IMR-90 (cell line): Measurements from ENCODE around the gene DCTN2. TPM values are rescaled to one million over a fixed set of nuclear protein-coding genes. Genes with fewer than 3 reads are reported as not detected.

Source experiments
- ATAC-seq: fragments of 200-7000 bp; cut with Tn5 transposase; 2 replicates; pipeline ENCODE4 v1.9.1; 2020; ENCODE audit warnings: low read depth, mild to moderate bottlenecking, moderate library complexity
- BruUV-seq: library from RNA; stranded (reverse); fragments of 400-500 nt; replicated peaks from 2 replicates; lab custom pipeline; 2021; lab: Mats Ljungman, UMichigan
- CTCF ChIA-PET: fragments of 300-600 bp; formaldehyde crosslinking; extraction: SDS; loops from one replicate; lab custom pipeline; 2021; ENCODE audit warnings: antibody characterized with exemption; lab: Yijun Ruan, JAX
- POLR2A ChIA-PET: fragments of 300-600 bp; sonication (Branson Sonifier 250); formaldehyde crosslinking; loops from one replicate; lab custom pipeline; 2022; ENCODE audit warnings: antibody characterized with exemption; ENCODE audit not compliant: unreplicated experiment; lab: Charles Lee
- DNase-seq: peaks from one replicate; pipeline ENCODE4 v3.0.0; 2013
- H2AFZ ChIP-seq: replicated peaks from 2 replicates; pipeline ENCODE3; 2013; ENCODE audit warnings: low read length, mild to moderate bottlenecking; ENCODE audit not compliant: poor library complexity
- H2AK5ac ChIP-seq: 2 replicates; pipeline ENCODE4 v1.6.1; 2013; ENCODE audit warnings: low read depth, low read length, inconsistent platforms
- H2AK9ac ChIP-seq: replicated peaks from 2 replicates; pipeline ENCODE3; 2013; ENCODE audit warnings: mild to moderate bottlenecking, low read depth, low read length, moderate library complexity; ENCODE audit not compliant: poor library complexity
- H2BK120ac ChIP-seq: 2 replicates; pipeline ENCODE4 v1.6.1; 2013; ENCODE audit warnings: low read depth, low read length, inconsistent platforms
- H2BK15ac ChIP-seq: 3 replicates; pipeline ENCODE4 v1.6.1; 2013; ENCODE audit warnings: low read depth, low read length, inconsistent platforms
- H2BK20ac ChIP-seq: 2 replicates; pipeline ENCODE4 v1.6.1; 2013; ENCODE audit warnings: low read depth, mild to moderate bottlenecking, inconsistent platforms, low read length, moderate library complexity
- H2BK5ac ChIP-seq: 2 replicates; pipeline ENCODE4 v1.6.1; 2013; ENCODE audit warnings: mild to moderate bottlenecking, low read depth, low read length, inconsistent platforms; ENCODE audit not compliant: poor library complexity, severe bottlenecking
- H3K14ac ChIP-seq: replicated peaks from 2 replicates; pipeline ENCODE4 v1.6.1; 2013; ENCODE audit warnings: low read depth, low read length, inconsistent platforms
- H3K18ac ChIP-seq: 2 replicates; pipeline ENCODE4 v1.6.1; 2013; ENCODE audit warnings: low read depth, low read length, control low read depth
- H3K23ac ChIP-seq: 2 replicates; pipeline ENCODE4 v1.6.1; 2013; ENCODE audit warnings: low read depth, low read length, inconsistent platforms
- H3K27ac ChIP-seq: 2 replicates; pipeline ENCODE4 v1.5.1; 2013; ENCODE audit warnings: mild to moderate bottlenecking, control low read depth, low read length; ENCODE audit not compliant: insufficient read depth
- H3K27me3 ChIP-seq: 2 replicates; pipeline ENCODE4 v1.6.1; 2013; ENCODE audit warnings: low read length; ENCODE audit not compliant: control insufficient read depth, insufficient read depth
- H3K36me3 ChIP-seq: 2 replicates; pipeline ENCODE4 v1.6.1; 2013; ENCODE audit warnings: low read length, mixed read lengths; ENCODE audit not compliant: control insufficient read depth, insufficient read depth
- H3K4ac ChIP-seq: 2 replicates; pipeline ENCODE4 v1.6.1; 2013; ENCODE audit warnings: low read depth, low read length, inconsistent platforms
- H3K4me1 ChIP-seq: 2 replicates; pipeline ENCODE4 v1.6.1; 2013; ENCODE audit warnings: low read length, mixed read lengths; ENCODE audit not compliant: control insufficient read depth, insufficient read depth
- H3K4me2 ChIP-seq: 2 replicates; pipeline ENCODE4 v1.6.1; 2013; ENCODE audit warnings: low read depth, mild to moderate bottlenecking, control low read depth, low read length, moderate library complexity
- H3K4me3 ChIP-seq: 2 replicates; pipeline ENCODE4 v1.5.1; 2013; ENCODE audit warnings: low read depth, mild to moderate bottlenecking, control low read depth, low read length, moderate library complexity; ENCODE audit not compliant: insufficient read depth
- H3K56ac ChIP-seq: 2 replicates; pipeline ENCODE4 v1.6.1; 2013; ENCODE audit warnings: low read length, inconsistent platforms; ENCODE audit not compliant: insufficient read depth; ENCODE audit errors: extremely low read depth
- H3K79me1 ChIP-seq, 2 experiments: 2 replicates each; pipeline ENCODE4 v1.6.1; 2013; ENCODE audit warnings: low read length in 2 of 2, inconsistent platforms in 1 of 2, low read depth in 1 of 2
- H3K9ac ChIP-seq: 2 replicates; pipeline ENCODE4 v1.6.1; 2013; ENCODE audit warnings: low read depth, low read length, control low read depth
- H3K9me1 ChIP-seq: 2 replicates; pipeline ENCODE4 v1.6.1; 2013; ENCODE audit warnings: low read length, inconsistent platforms; ENCODE audit not compliant: insufficient read depth
- H3K9me3 ChIP-seq: 2 replicates; pipeline ENCODE4 v1.6.1; 2013; ENCODE audit warnings: low read length; ENCODE audit not compliant: control insufficient read depth, insufficient read depth
- H4K20me1 ChIP-seq: 2 replicates; pipeline ENCODE4 v1.6.1; 2013; ENCODE audit warnings: low read length, inconsistent platforms; ENCODE audit not compliant: insufficient read depth
- H4K5ac ChIP-seq: 2 replicates; pipeline ENCODE4 v1.6.1; 2013; ENCODE audit warnings: mild to moderate bottlenecking, low read depth, low read length, control low read depth
- H4K8ac ChIP-seq, 2 experiments: 2 replicates each; pipeline ENCODE4 v1.6.1; 2013; ENCODE audit warnings: low read depth in 2 of 2, low read length in 2 of 2, control low read depth in 1 of 2, inconsistent platforms in 1 of 2
- H4K91ac ChIP-seq: 2 replicates; pipeline ENCODE4 v1.6.1; 2013; ENCODE audit warnings: low read depth, low read length, inconsistent platforms; ENCODE audit not compliant: insufficient read depth
- BHLHE40 ChIP-seq: fragments of 150-350 bp; IDR thresholded peaks from 2 replicates; pipeline ENCODE4 v1.6.1; 2016; ENCODE audit warnings: mild to moderate bottlenecking, low read depth, low read length
- CEBPB ChIP-seq: IDR thresholded peaks from 2 replicates; pipeline ENCODE4 v1.6.1; 2012; ENCODE audit warnings: low read depth, low read length, improper control_type of control experiment
- NFE2L2 ChIP-seq: fragments of 150-350 bp; IDR thresholded peaks from 2 replicates; pipeline ENCODE4 v1.6.1; 2016; ENCODE audit warnings: low read depth, mild to moderate bottlenecking, low read length
- POLR2A ChIP-seq: IDR thresholded peaks from 2 replicates; pipeline ENCODE4 v1.6.1; 2012; ENCODE audit warnings: mild to moderate bottlenecking, low read depth, low read length
- RFX5 ChIP-seq: IDR thresholded peaks from 2 replicates; pipeline ENCODE4 v1.8.0; 2012; ENCODE audit warnings: low read depth, mild to moderate bottlenecking, low read length, moderate library complexity
- SMC3 ChIP-seq: fragments of 150-350 bp; IDR thresholded peaks from 2 replicates; pipeline ENCODE4 v1.6.1; 2016; ENCODE audit warnings: low read depth, mild to moderate bottlenecking, antibody characterized with exemption, low read length, moderate library complexity
- WGBS, 2 experiments: methylation state at CpG; one replicate each; pipeline versions ENCODE4 v1.1.5 to v1.1.7; 2013; ENCODE audit warnings: missing lambda C conversion rate in 2 of 2; ENCODE audit not compliant: insufficient read length in 1 of 2; ENCODE audit errors: extremely low coverage in 2 of 2; 5-methylcytosine and 5-hydroxymethylcytosine counted together
- dilution Hi-C: fragments of 300-500 bp; cut with HindIII; formaldehyde crosslinking; loops from one replicate; pipeline ENCODE4 v1.14.3; 2018; ENCODE audit warnings: low sequenced_read_pairs; ENCODE audit not compliant: unreplicated experiment
- in situ Hi-C: fragments of 300-500 bp; cut with MboI; formaldehyde crosslinking; loops from 3 replicates; pipeline ENCODE4 v1.14.3; 2019; ENCODE audit warnings: low sequenced_read_pairs, inconsistent platforms, mixed read lengths
- intact Hi-C: fragments of 100-400 bp; cut with micrococcal nuclease; formaldehyde crosslinking; loops from 2 replicates; pipeline ENCODE4 v1.10.0; 2022
- polyA plus RNA-seq, 3 experiments: library from polyadenylated mRNA; depleted of rRNA; stranded (reverse); fragments of >200 nt; gene quantifications; 2 replicates each; pipeline ENCODE4 v1.2.3, GENCODE V29; 2012; ENCODE audit warnings: low replicate concordance in 1 of 3
- total RNA-seq: library from RNA; depleted of rRNA; stranded (reverse); fragments of >200 nt; gene quantifications from 2 replicates; pipeline ENCODE4 v1.2.3, GENCODE V29; 2012

The DCTN2 gene
- total and polyA plus RNA-seq, 2 of the 4 experiments (the other 2 are of a cell fraction) = 125 to 130 TPM

DNA sequence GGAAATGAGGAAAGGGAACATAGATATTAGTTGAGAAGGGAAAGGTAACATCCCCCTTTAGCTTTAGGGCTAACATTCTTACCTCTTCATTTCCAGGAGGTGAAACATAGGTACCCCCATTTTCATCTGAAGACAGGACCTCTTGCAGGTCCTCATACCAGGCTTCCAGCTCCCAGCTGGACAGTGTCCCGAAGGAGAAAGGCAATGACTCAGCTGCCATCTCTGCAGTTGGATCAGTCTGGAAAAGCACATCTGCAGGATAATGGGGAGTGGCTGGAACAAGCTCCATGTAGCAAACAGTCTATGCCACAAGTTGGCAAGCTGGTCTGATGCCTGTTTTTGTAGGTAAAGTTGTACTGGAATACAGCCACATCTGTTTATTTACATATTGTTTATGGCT is 29.8 kb downstream of the DCTN2 start:
- H3K9me1 ChIP-seq = peaks cover 6% of the 10 kb centered on the region; the same call in 1 of the 2 replicates
- no peak overlapping the region for H2BK15ac ChIP-seq
- no peak overlapping the region for H3K4me3 ChIP-seq
- DNase-seq (peak; percentile 72), ATAC-seq (no peak)
- TF ChIP-seq NFE2L2 = 0 out of 2 replicates have a peak, but pooled peaks have one; percentile 9
- no peak for TF ChIP-seq CEBPB
- peak; percentile 31; the same call in 1 of the 2 replicates for TF ChIP-seq POLR2A
- no peak for TF ChIP-seq RFX5
- no peak for TF ChIP-seq BHLHE40
- TF ChIP-seq SMC3 = no peak
- peaks cover 15 to 74% of the 10 kb centered on the region in 2 experiments for H3K79me1 ChIP-seq
- no peak overlapping the region for H3K14ac ChIP-seq
- no TSS peak for BruUV-seq
- dilution Hi-C loops = no loop called here
- CTCF ChIA-PET = no interaction called here
- POLR2A ChIA-PET = no interaction called here
- in situ Hi-C loops = no loop called here
- H3K4ac ChIP-seq = no peak overlapping the region
- peak overlapping the region; percentile 15; the same call in 1 of the 2 replicates for H3K27ac ChIP-seq
- no peak overlapping the region for H2AK5ac ChIP-seq
- WGBS, 2 experiments = no CpG with 5 or more reads among the region's 1 CpG
- no peak overlapping the region for H4K91ac ChIP-seq
- no peak overlapping the region for H2AFZ ChIP-seq
- no peak overlapping the region for H4K5ac ChIP-seq
- peaks cover 12% of the 10 kb centered on the region for H3K4me1 ChIP-seq
- H3K18ac ChIP-seq = no peak overlapping the region
- no peak overlapping the region for H2BK20ac ChIP-seq
- H2BK5ac ChIP-seq = no peak overlapping the region
- intact Hi-C loops = no loop called here
- H3K36me3 ChIP-seq = peaks cover 54% of the 10 kb centered on the region
- no peak overlapping the region for H4K8ac ChIP-seq
- no peak overlapping the region for H2AK9ac ChIP-seq
- H3K9me3 ChIP-seq = no peaks in the 10 kb centered on the region
- H4K20me1 ChIP-seq = peaks cover 74% of the 10 kb centered on the region
- no peaks in the 10 kb centered on the region for H3K27me3 ChIP-seq
- no peak overlapping the region for H2BK120ac ChIP-seq
- H3K56ac ChIP-seq = no peak overlapping the region
- no peak overlapping the region for H3K9ac ChIP-seq
- H3K23ac ChIP-seq = no peak overlapping the region
- H3K4me2 ChIP-seq = no peak overlapping the region
